Chondrocyte (in vitro differentiated cells): Measurements from ENCODE around the gene CTSZ. TPM values are rescaled to one million over a fixed set of nuclear protein-coding genes. Genes with fewer than 3 reads are reported as not detected.

ENCODE experiments used
- DNase-seq: peaks from one replicate; pipeline ENCODE4 v3.0.0; 2021; ENCODE audit warnings: mixed read lengths, low spot score
- H3K27ac Mint-ChIP-seq: one replicate; pipeline ENCODE4 v1.8.0; 2021; ENCODE audit warnings: mild to moderate bottlenecking, moderate library complexity, mixed read lengths; ENCODE audit not compliant: unreplicated experiment
- H3K27me3 Mint-ChIP-seq: 2 replicates; pipeline ENCODE4 v1.8.0; 2021; ENCODE audit warnings: low read depth, mixed read lengths
- H3K36me3 Mint-ChIP-seq: 2 replicates; pipeline ENCODE4 v1.8.0; 2021; ENCODE audit warnings: low read depth, mixed read lengths
- H3K4me1 Mint-ChIP-seq: 2 replicates; pipeline ENCODE4 v1.8.0; 2021; ENCODE audit warnings: low read depth, mild to moderate bottlenecking, mixed read lengths
- H3K4me3 Mint-ChIP-seq: one replicate; pipeline ENCODE4 v1.8.0; 2021; ENCODE audit warnings: mild to moderate bottlenecking, moderate library complexity, mixed read lengths; ENCODE audit not compliant: unreplicated experiment
- H3K9me3 Mint-ChIP-seq: 2 replicates; pipeline ENCODE4 v1.8.0; 2021; ENCODE audit warnings: low read depth, mixed read lengths
- CTCF ChIP-seq: fragments of 200-600 bp; sonication (generic); IDR thresholded peaks from 2 replicates; pipeline ENCODE4 v1.5.0; 2021; ENCODE audit warnings: antibody characterized with exemption, mild to moderate bottlenecking, moderate library complexity
- total RNA-seq: library from RNA; stranded (reverse); gene quantifications from 3 replicates; pipeline ENCODE4 v1.2.1, GENCODE V29; 2021

The CTSZ gene
- total RNA-seq, 1 donor from 2014 or later: 99.4 TPM

- Mint-ChIP-seq H3K9me3 (no peaks in the 10 kb centered on the region), H3K4me1 (peaks cover 34% of the 10 kb centered on the region), H3K27me3 (no peaks in the 10 kb centered on the region), H3K27ac (no peak overlapping the region), H3K4me3 (no peak overlapping the region), H3K36me3 (peaks cover 22% of the 10 kb centered on the region)
- no peak for TF ChIP-seq CTCF
- no peak for DNase-seq
Measured at GRCh38 chr20:59037386-59037785, 30.3 kb upstream of the CTSZ start.

- H3K4me3 Mint-ChIP-seq: no peak overlapping the region
- H3K4me1 Mint-ChIP-seq: peaks cover 30% of the 10 kb centered on the region
- no peak for DNase-seq
- peaks cover 20% of the 10 kb centered on the region for H3K36me3 Mint-ChIP-seq
- peak overlapping the region; percentile 61 for H3K27ac Mint-ChIP-seq
- no peaks in the 10 kb centered on the region for H3K9me3 Mint-ChIP-seq
- H3K27me3 Mint-ChIP-seq: no peaks in the 10 kb centered on the region
- no peak for TF ChIP-seq CTCF
Measured at GRCh38 chr20:59035381-59035780, 28.3 kb upstream of the CTSZ start.

- peaks cover 22% of the 10 kb centered on the region for H3K36me3 Mint-ChIP-seq
- no peaks in the 10 kb centered on the region for H3K9me3 Mint-ChIP-seq
- peaks cover 33% of the 10 kb centered on the region for H3K4me1 Mint-ChIP-seq
- no peak overlapping the region for H3K4me3 Mint-ChIP-seq
- no peaks in the 10 kb centered on the region for H3K27me3 Mint-ChIP-seq
- no peak for DNase-seq
- no peak overlapping the region for H3K27ac Mint-ChIP-seq
- no peak for TF ChIP-seq CTCF
Measured at GRCh38 chr20:59033616-59034165, 26.6 kb upstream of the CTSZ start.

GRCh38 chr20:59033093-59033492 is 26.0 kb upstream of the CTSZ start:
- Mint-ChIP-seq H3K27ac (peak overlapping the region; percentile 84), H3K27me3 (no peaks in the 10 kb centered on the region), H3K4me1 (peaks cover 39% of the 10 kb centered on the region)

GRCh38 chr20:59032713-59033059 is 25.6 kb upstream of the CTSZ start:
- Mint-ChIP-seq H3K36me3 (peaks cover 25% of the 10 kb centered on the region), H3K4me1 (peaks cover 43% of the 10 kb centered on the region), H3K27ac (peak overlapping the region; percentile 84), H3K9me3 (no peaks in the 10 kb centered on the region), H3K4me3 (peak overlapping the region; percentile 88), H3K27me3 (no peaks in the 10 kb centered on the region)
- TF ChIP-seq CTCF: peak; percentile 60
- no peak for DNase-seq

More at GRCh38 chr20:59033093-59033492, 26.0 kb upstream of the CTSZ start:
- H3K4me3 Mint-ChIP-seq: peak overlapping the region; percentile 88
- H3K9me3 Mint-ChIP-seq: no peaks in the 10 kb centered on the region
- H3K36me3 Mint-ChIP-seq: peaks cover 25% of the 10 kb centered on the region
- TF ChIP-seq CTCF: no peak
- no peak for DNase-seq
